Measurements from ENCODE around the gene TGFB3. TPM values are rescaled to one million over a fixed set of nuclear protein-coding genes. Genes with fewer than 3 reads are reported as not detected.

TGFB3 gene
- total and polyA plus RNA-seq, 2 donors (not counting 1 experiment from before 2014, with no cell fraction given): 7.0 to 9.4 TPM

- Histone ChIP-seq H3K27ac (ENCODE audit: low read length in 2 of 2) (peak overlapping the region in 1 of 2 donors; percentile 81), H3K79me2 (ENCODE audit: control insufficient read depth, insufficient read depth, low read length) (peaks cover 6% of the 10 kb centered on the region), H3K4me3 (ENCODE audit: control extremely low read depth in 1 of 5, extremely low read depth in 1 of 5, insufficient read depth in 1 of 5, low read depth in 2 of 5, low read length in 4 of 5) (peak overlapping the region in 4 of 5 experiments; percentile 65 to 90 (median 85)), H3K9ac (ENCODE audit: low read length) (peak overlapping the region; percentile 92), H3K9me3 (ENCODE audit: control extremely low read depth in 1 of 3, control insufficient read depth in 2 of 3, insufficient read depth in 1 of 3, low read length in 2 of 3) (no peaks in the 10 kb centered on the region), H3K27me3 (replicated peaks in 1 of 4; ENCODE audit: control extremely low read depth in 1 of 4, control insufficient read depth in 3 of 4, insufficient read depth in 4 of 4, low read length in 3 of 4) (no peaks in the 10 kb centered on the region), H2AFZ (ENCODE audit: insufficient read depth, low read depth, low read length, poor library complexity, severe bottlenecking) (peak overlapping the region; percentile 98), H3K4me1 (ENCODE audit: control insufficient read depth in 2 of 2, insufficient read depth in 2 of 2, low read length in 2 of 2) (peaks cover 15 to 25% of the 10 kb centered on the region in 2 donors), H4K20me1 (ENCODE audit: control insufficient read depth, insufficient read depth, low read length, poor library complexity, severe bottlenecking) (no peaks in the 10 kb centered on the region), H3K36me3 (replicated peaks in 1 of 2; ENCODE audit: control extremely low read depth in 1 of 2, control insufficient read depth in 1 of 2, extremely low read depth in 1 of 2, insufficient read depth in 2 of 2, low read length in 1 of 2) (no peaks in the 10 kb centered on the region), H3K4me2 (replicated peaks; ENCODE audit: low read depth, low read length, poor library complexity, severe bottlenecking) (peak overlapping the region; percentile 87)
- no peak for DNase-seq
- TF ChIP-seq CTCF (IDR thresholded peaks at IDR 0.05): no peak
- no peak for TF ChIP-seq EZH2 (IDR thresholded peaks at IDR 0.05; ENCODE audit: borderline replicate concordance, insufficient read depth, low read depth, low read length, poor library complexity, severe bottlenecking)
- intact Hi-C loops (cut with micrococcal nuclease): loop anchor here (5.0 to 10.0 kb wide), 3 partner anchors 1111 to 1972 kb away; partner anchors contain the start of genes BBOF1, CIPC, ENTPD5 and GSTZ1
- ChIA-PET POLR2A (no interaction called here), CTCF (interaction anchor here (11.9 to 15.2 kb wide), 2 partner anchors 80 to 276 kb away, joined by 197 to 376 read pairs; no protein-coding TSS in a partner anchor)
- Mint-ChIP-seq H3K27me3 (no peaks in the 10 kb centered on the region), H3K4me3 (peak overlapping the region; percentile 90), H3K4me1 (peaks cover 17% of the 10 kb centered on the region), H3K9me3 (ENCODE audit: insufficient read depth) (no peaks in the 10 kb centered on the region), H3K27ac (no peak overlapping the region)
- 62% methylated on average over 5 of the region's 6 CpGs for WGBS (ENCODE audit: insufficient coverage)
- no peak for ATAC-seq (ENCODE audit: low read depth)
Observed at GRCh38 chr14:75986439-75986765, 4.6 kb upstream of the TGFB3 start.

- intact Hi-C loops (cut with micrococcal nuclease): loop anchor here (1.0 to 10.0 kb wide), 5 partner anchors 165 to 1971 kb away; partner anchors contain the start of genes BBOF1, CIPC, ENTPD5 and ERG28
- peak within 1 kb of the TSS; percentile 98 for H2AFZ ChIP-seq (ENCODE audit: insufficient read depth, low read depth, low read length, poor library complexity, severe bottlenecking)
- H3K4me1 Mint-ChIP-seq: peaks cover 23% of the 10 kb centered on the region
Observed at GRCh38 chr14:75985618-75986438, 4.0 kb upstream of the TGFB3 start, which contains the start of gene IFT43. Gene IFT43, plus strand, starts transcription at chr14:75985763. Its CDS starts 24 bp downstream, at chr14:75985787.

More at GRCh38 chr14:75985618-75986438, 4.0 kb upstream of the TGFB3 start, which contains the start of gene IFT43:
- DNase-seq (peak; percentile 93), ATAC-seq (ENCODE audit: low read depth) (peak; percentile 68)
- H3K27me3 ChIP-seq (replicated peaks in 1 of 4; ENCODE audit: control extremely low read depth in 1 of 4, control insufficient read depth in 3 of 4, insufficient read depth in 4 of 4, low read length in 3 of 4): no peaks in the 10 kb centered on the region
- H4K20me1 ChIP-seq (ENCODE audit: control insufficient read depth, insufficient read depth, low read length, poor library complexity, severe bottlenecking): no peaks in the 10 kb centered on the region
- Mint-ChIP-seq H3K4me3 (peak within 1 kb of the TSS; percentile 90), H3K9me3 (ENCODE audit: insufficient read depth) (no peaks in the 10 kb centered on the region), H3K27ac (peak within 1 kb of the TSS; percentile 89), H3K27me3 (no peaks in the 10 kb centered on the region)
- H3K27ac ChIP-seq (ENCODE audit: low read length in 2 of 2): peak within 1 kb of the TSS in 1 of 2 donors; percentile 81
- CTCF ChIA-PET: interaction anchor here (0.8 to 15.2 kb wide), 3 partner anchors 80 to 409 kb away, joined by 3 to 376 read pairs (median 197); no protein-coding TSS in a partner anchor
- no peak for TF ChIP-seq EZH2 (IDR thresholded peaks at IDR 0.05; ENCODE audit: borderline replicate concordance, insufficient read depth, low read depth, low read length, poor library complexity, severe bottlenecking)
- TF ChIP-seq CTCF (IDR thresholded peaks at IDR 0.05): no peak
- H3K79me2 ChIP-seq (ENCODE audit: control insufficient read depth, insufficient read depth, low read length): peaks cover 6% of the 10 kb centered on the region
- peak within 1 kb of the TSS; percentile 87 for H3K4me2 ChIP-seq (replicated peaks; ENCODE audit: low read depth, low read length, poor library complexity, severe bottlenecking)
- H3K9me3 ChIP-seq (ENCODE audit: control extremely low read depth in 1 of 3, control insufficient read depth in 2 of 3, insufficient read depth in 1 of 3, low read length in 2 of 3): no peaks in the 10 kb centered on the region
- H3K4me3 ChIP-seq (ENCODE audit: control extremely low read depth in 1 of 5, extremely low read depth in 1 of 5, insufficient read depth in 1 of 5, low read depth in 2 of 5, low read length in 4 of 5): peak within 1 kb of the TSS; percentile 61 to 90 (median 83)
- under 1% methylated on average over 48 of the region's 52 CpGs for WGBS (ENCODE audit: insufficient coverage)
- no peaks in the 10 kb centered on the region for H3K36me3 ChIP-seq (replicated peaks in 1 of 2; ENCODE audit: control extremely low read depth in 1 of 2, control insufficient read depth in 1 of 2, extremely low read depth in 1 of 2, insufficient read depth in 2 of 2, low read length in 1 of 2)
- H3K4me1 ChIP-seq (ENCODE audit: control insufficient read depth in 2 of 2, insufficient read depth in 2 of 2, low read length in 2 of 2): peaks cover 20 to 31% of the 10 kb centered on the region in 2 donors
- POLR2A ChIA-PET: interaction anchor here (0.6 to 0.8 kb wide), 2 partner anchors 9 to 804 kb away, joined by 3 read pairs; no protein-coding TSS in a partner anchor
- H3K9ac ChIP-seq (ENCODE audit: low read length): peak within 1 kb of the TSS; percentile 92
